Loucy (cell line): ENCODE data around the gene KDM6A.
"Not testable (repeated sequence)": the region's sequence is repeated elsewhere in the genome, so short reads cannot be mapped to it uniquely, and the experiment has no call there.

ENCODE experiments used
- H2AFZ ChIP-seq: fragments of 200-600 bp; sonication (generic); 2 replicates; pipeline ENCODE4 v1.6.0; 2016; ENCODE audit warnings: antibody characterized with exemption, mild to moderate bottlenecking, low read length, moderate library complexity
- H3F3A ChIP-seq: fragments of 200-600 bp; 2 replicates; pipeline ENCODE4 v1.6.0; 2016; ENCODE audit warnings: antibody characterized with exemption, low read depth, mild to moderate bottlenecking
- H3K27me3 ChIP-seq: fragments of 200-600 bp; sonication (generic); 2 replicates; pipeline ENCODE4 v1.6.1; 2014; ENCODE audit warnings: low read length, mild to moderate bottlenecking; ENCODE audit not compliant: insufficient read depth, poor library complexity, severe bottlenecking
- H3K36me3 ChIP-seq: fragments of 200-600 bp; sonication (generic); 2 replicates; pipeline ENCODE4 v1.6.1; 2016; ENCODE audit warnings: low read length; ENCODE audit not compliant: insufficient read depth
- H3K4me1 ChIP-seq: fragments of 200-600 bp; sonication (generic); 2 replicates; pipeline ENCODE4 v1.5.1; 2014; ENCODE audit warnings: low read length, mild to moderate bottlenecking; ENCODE audit not compliant: insufficient read depth, poor library complexity, severe bottlenecking
- H3K4me2 ChIP-seq: fragments of 200-600 bp; sonication (generic); 2 replicates; pipeline ENCODE4 v1.6.0; 2014; ENCODE audit warnings: antibody characterized with exemption, low read length, low read depth, mild to moderate bottlenecking; ENCODE audit not compliant: poor library complexity, severe bottlenecking
- H3K4me3 ChIP-seq: fragments of 200-600 bp; sonication (generic); 2 replicates; pipeline ENCODE4 v1.5.1; 2014; ENCODE audit warnings: low read length, mild to moderate bottlenecking, mixed read lengths; ENCODE audit not compliant: poor library complexity, severe bottlenecking
- H3K79me2 ChIP-seq: fragments of 200-600 bp; sonication (generic); 2 replicates; pipeline ENCODE4 v1.6.1; 2014; ENCODE audit warnings: low read length; ENCODE audit not compliant: insufficient read depth
- H3K9ac ChIP-seq: fragments of 200-600 bp; sonication (generic); 2 replicates; pipeline ENCODE4 v1.6.0; 2014; ENCODE audit warnings: mild to moderate bottlenecking, low read depth, low read length, moderate library complexity; ENCODE audit not compliant: poor library complexity, severe bottlenecking
- H3K9me2 ChIP-seq: fragments of 200-600 bp; sonication (generic); replicated peaks from 2 replicates; pipeline ENCODE4 v1.6.1; 2016; ENCODE audit warnings: low read depth, low read length, mixed read lengths
- H3K9me3 ChIP-seq: fragments of 200-600 bp; sonication (generic); 2 replicates; pipeline ENCODE4 v1.6.1; 2014; ENCODE audit warnings: mild to moderate bottlenecking, antibody characterized with exemption, low read length, low read depth; ENCODE audit not compliant: insufficient read depth
- H4K20me1 ChIP-seq: fragments of 200-600 bp; sonication (generic); 2 replicates; pipeline ENCODE4 v1.6.0; 2014; ENCODE audit warnings: antibody characterized with exemption, low read length, mild to moderate bottlenecking; ENCODE audit not compliant: insufficient read depth, poor library complexity, severe bottlenecking
- CTCF ChIP-seq: fragments of 200-600 bp; sonication (generic); conservative IDR thresholded peaks from 2 replicates; pipeline ENCODE4 v1.5.1; 2014; ENCODE audit warnings: mild to moderate bottlenecking, antibody characterized with exemption, low read length
- EZH2phosphoT487 ChIP-seq: fragments of 200-600 bp; IDR thresholded peaks from 2 replicates; pipeline ENCODE4 v1.6.1; 2018; ENCODE audit warnings: antibody characterized with exemption, mild to moderate bottlenecking, moderate library complexity, borderline replicate concordance

Gene KDM6A

DNA sequence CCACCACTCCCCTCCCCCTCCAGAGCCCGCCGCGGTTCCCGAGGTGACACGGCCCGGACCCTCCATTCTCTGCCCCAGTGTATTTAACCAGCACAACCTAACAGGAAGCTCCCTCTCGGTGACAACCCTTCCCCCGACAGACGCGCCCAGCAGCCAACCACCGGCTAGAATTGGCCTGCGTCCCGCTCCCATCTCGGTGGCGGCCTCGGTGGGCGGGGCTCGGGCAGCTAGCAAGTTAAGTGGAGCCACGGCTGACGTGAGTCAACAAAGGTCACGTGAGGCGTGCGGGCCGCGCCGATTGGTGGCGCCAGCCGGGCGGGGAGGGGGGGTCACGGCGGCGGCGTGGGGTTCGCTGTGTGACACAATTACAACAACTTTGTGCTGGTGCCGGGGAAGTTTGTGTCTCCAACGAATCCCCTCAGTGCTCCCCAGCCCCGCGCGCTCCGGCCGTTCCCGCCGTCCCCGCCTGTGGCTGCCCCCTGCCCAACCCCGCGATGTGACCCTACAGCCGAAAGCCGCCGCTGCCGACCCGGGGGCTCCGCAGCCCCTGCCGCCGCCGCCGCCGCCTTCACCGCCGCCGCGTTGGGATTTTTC is at the start of gene KDM6A:
Gene KDM6A, plus strand, starts transcription at position 368 of the 594 bp plus-strand sequence. CDS start 364 bp downstream, outside the sequence.
- peak within 1 kb of the TSS; percentile 100 for H3K4me3 ChIP-seq
- TF ChIP-seq CTCF (no peak), EZH2phosphoT487 (no peak)
- peak within 1 kb of the TSS; percentile 91 for H3K4me2 ChIP-seq
- H3K4me1 ChIP-seq = peaks cover 6% of the 10 kb centered on the region
- H3K9ac ChIP-seq = peak within 1 kb of the TSS; percentile 98
- no peaks in the 10 kb centered on the region for H3K9me2 ChIP-seq
- H3K9me3 ChIP-seq = no peaks in the 10 kb centered on the region
- no peaks in the 10 kb centered on the region for H3F3A ChIP-seq
- peaks cover 61% of the 10 kb centered on the region for H3K79me2 ChIP-seq
- peaks cover 32% of the 10 kb centered on the region for H4K20me1 ChIP-seq
- peak within 1 kb of the TSS; percentile 77 for H2AFZ ChIP-seq
- no peaks in the 10 kb centered on the region for H3K36me3 ChIP-seq
- H3K27me3 ChIP-seq = no peaks in the 10 kb centered on the region

GRCh38 chrX:44823193-44823592 is 49.8 kb upstream of the KDM6A start:
- H3K4me3 ChIP-seq, H2AFZ ChIP-seq, H3K36me3 ChIP-seq, H3K27me3 ChIP-seq, H3K9me3 ChIP-seq, H3K9me2 ChIP-seq, H3K9ac ChIP-seq, H3K4me2 ChIP-seq, H3K4me1 ChIP-seq, H3K79me2 ChIP-seq, H3F3A ChIP-seq, H4K20me1 ChIP-seq: not testable (repeated sequence)

DNA sequence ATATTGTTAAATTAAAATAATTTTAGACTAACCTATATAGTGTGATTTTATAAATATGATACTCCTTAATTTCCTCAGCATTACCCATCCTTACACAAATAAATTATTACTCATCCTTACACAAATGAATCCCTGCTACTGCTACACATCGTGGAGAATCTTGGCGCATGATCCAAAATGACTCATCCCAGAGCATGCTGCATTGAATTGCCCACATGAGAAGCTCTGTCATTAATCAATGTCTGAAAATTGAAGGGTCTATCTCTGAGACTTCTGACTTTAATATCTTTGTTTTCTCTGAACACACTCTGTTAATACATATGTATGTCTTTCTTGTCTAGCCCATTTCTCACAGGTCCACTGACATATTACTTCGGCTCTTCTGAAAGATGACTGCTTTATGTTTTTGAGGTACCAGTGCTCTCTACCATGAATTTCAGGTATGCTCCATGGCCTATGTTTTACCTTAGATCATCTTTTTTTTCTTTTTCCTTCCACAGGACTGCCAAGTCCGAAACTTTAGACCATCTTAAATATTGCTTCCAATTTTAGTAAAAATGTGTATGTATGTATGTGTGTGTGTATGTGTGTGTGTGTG is 44.9 kb upstream of the KDM6A start:
- no peaks in the 10 kb centered on the region for H3F3A ChIP-seq
- H3K36me3 ChIP-seq = no peaks in the 10 kb centered on the region
- H3K27me3 ChIP-seq = no peaks in the 10 kb centered on the region
- no peaks in the 10 kb centered on the region for H4K20me1 ChIP-seq
- H2AFZ ChIP-seq = no peak overlapping the region
- no peak overlapping the region for H3K4me2 ChIP-seq
- no peak for TF ChIP-seq CTCF
- no peak for TF ChIP-seq EZH2phosphoT487
- no peaks in the 10 kb centered on the region for H3K9me3 ChIP-seq
- H3K9ac ChIP-seq = no peak overlapping the region
- H3K4me1 ChIP-seq = no peaks in the 10 kb centered on the region
- H3K79me2 ChIP-seq = no peaks in the 10 kb centered on the region
- H3K4me3 ChIP-seq = no peak overlapping the region
- H3K9me2 ChIP-seq = no peaks in the 10 kb centered on the region

GRCh38 chrX:44829832-44830231 is 43.2 kb upstream of the KDM6A start:
- Histone ChIP-seq H3K27me3 (no peaks in the 10 kb centered on the region), H3K4me2 (no peak overlapping the region), H3K9me2 (no peaks in the 10 kb centered on the region), H2AFZ (no peak overlapping the region), H3K36me3 (no peaks in the 10 kb centered on the region), H3K9me3 (no peaks in the 10 kb centered on the region), H3K4me3 (no peak overlapping the region), H4K20me1 (no peaks in the 10 kb centered on the region), H3K79me2 (no peaks in the 10 kb centered on the region), H3K9ac (no peak overlapping the region), H3K4me1 (no peaks in the 10 kb centered on the region), H3F3A (no peaks in the 10 kb centered on the region)
- no peak for TF ChIP-seq EZH2phosphoT487
- no peak for TF ChIP-seq CTCF
